Liver (tissue), 9 donors: Measurements from ENCODE around the gene RCL1. TPM values are rescaled to one million over a fixed set of nuclear protein-coding genes. Genes with fewer than 3 reads are reported as not detected.
"Not testable (repeated sequence)": the region's sequence is repeated elsewhere in the genome, so short reads cannot be mapped to it uniquely, and the experiment has no call there.

Source experiments
- DNase-seq: peaks from one replicate; pipeline ENCODE4 v3.0.0-alpha.2; 2017; ENCODE audit warnings: low spot score
- H3K27ac ChIP-seq, 2 donors: one replicate each; pipeline ENCODE4 v1.7.0; 2013; ENCODE audit warnings: inconsistent platforms in 2 of 2, low read length in 2 of 2, control low read depth in 1 of 2, low read depth in 1 of 2, mild to moderate bottlenecking in 1 of 2
- H3K27me3 ChIP-seq, 4 donors: one replicate each; pipeline versions ENCODE4 v1.6.1 to v1.7.0; 2013; ENCODE audit warnings: low read length in 3 of 4, inconsistent platforms in 1 of 4, mild to moderate bottlenecking in 1 of 4, moderate library complexity in 1 of 4; ENCODE audit not compliant: control insufficient read depth in 4 of 4, insufficient read depth in 4 of 4
- H3K36me3 ChIP-seq, 4 donors: one replicate each; pipeline versions ENCODE4 v1.6.1 to v1.7.0; 2013; ENCODE audit warnings: low read length in 3 of 4, mild to moderate bottlenecking in 3 of 4, low read depth in 1 of 4, moderate library complexity in 1 of 4; ENCODE audit not compliant: control insufficient read depth in 4 of 4, insufficient read depth in 3 of 4
- H3K4me1 ChIP-seq, 4 donors: one replicate each; pipeline versions ENCODE4 v1.6.1 to v1.7.0; 2013; ENCODE audit warnings: low read length in 3 of 4, mild to moderate bottlenecking in 3 of 4, moderate library complexity in 1 of 4; ENCODE audit not compliant: control insufficient read depth in 4 of 4, insufficient read depth in 4 of 4
- H3K4me3 ChIP-seq, 3 donors: one replicate each; pipeline versions ENCODE4 v1.6.1 to v1.7.0; 2013; ENCODE audit warnings: low read length in 3 of 3, control low read depth in 1 of 3, low read depth in 1 of 3, mild to moderate bottlenecking in 1 of 3
- H3K9ac ChIP-seq, 2 donors: one replicate each; pipeline ENCODE4 v1.7.0; 2013; ENCODE audit warnings: low read length in 2 of 2, mild to moderate bottlenecking in 2 of 2, moderate library complexity in 2 of 2, control low read depth in 1 of 2, low read depth in 1 of 2
- H3K9me3 ChIP-seq, 4 donors: one replicate each; pipeline versions ENCODE4 v1.6.1 to v1.7.0; 2013; ENCODE audit warnings: low read length in 3 of 4; ENCODE audit not compliant: control insufficient read depth in 4 of 4
- FOXA1 ChIP-seq: IDR thresholded peaks from 2 replicates; pipeline ENCODE4 v1.6.1; 2016; ENCODE audit warnings: antibody characterized with exemption
- FOXA2 ChIP-seq: IDR thresholded peaks from 2 replicates; pipeline ENCODE4 v1.6.1; 2016; ENCODE audit warnings: antibody characterized with exemption
- GABPA ChIP-seq, 2 donors: IDR thresholded peaks in 1 of 2; conservative IDR thresholded peaks in 1 of 2; 2 replicates each; pipeline ENCODE4 v1.6.1; 2016; ENCODE audit warnings: antibody characterized with exemption in 2 of 2, mild to moderate bottlenecking in 1 of 2, moderate library complexity in 1 of 2
- HNF4A ChIP-seq, 2 donors: conservative IDR thresholded peaks; 2 replicates each; pipeline ENCODE4 v1.6.1; 2016; ENCODE audit warnings: antibody characterized with exemption in 2 of 2, mild to moderate bottlenecking in 2 of 2
- JUND ChIP-seq, 2 donors: IDR thresholded peaks; 2 replicates each; pipeline ENCODE4 v1.6.1; 2016; ENCODE audit warnings: antibody characterized with exemption in 2 of 2
- MAX ChIP-seq: IDR thresholded peaks from 2 replicates; pipeline ENCODE4 v1.6.1; 2016; ENCODE audit warnings: antibody characterized with exemption
- NR2F2 ChIP-seq: IDR thresholded peaks from 2 replicates; pipeline ENCODE4 v1.6.1; 2016; ENCODE audit warnings: antibody characterized with exemption
- RAD21 ChIP-seq, 2 donors: IDR thresholded peaks; 2 replicates each; pipeline ENCODE4 v1.6.1; 2016; ENCODE audit warnings: antibody characterized with exemption in 2 of 2, mild to moderate bottlenecking in 2 of 2
- REST ChIP-seq: IDR thresholded peaks from 2 replicates; pipeline ENCODE4 v1.6.1; 2016; ENCODE audit warnings: antibody characterized with exemption, mild to moderate bottlenecking
- RXRA ChIP-seq, 2 donors: IDR thresholded peaks; 2 replicates each; pipeline ENCODE4 v1.6.1; 2017 to 2018; ENCODE audit warnings: antibody characterized with exemption in 2 of 2, mild to moderate bottlenecking in 1 of 2
- SP1 ChIP-seq: IDR thresholded peaks from 2 replicates; pipeline ENCODE4 v1.6.1; 2018; ENCODE audit warnings: antibody characterized with exemption, mild to moderate bottlenecking
- TAF1 ChIP-seq: conservative IDR thresholded peaks from 2 replicates; pipeline ENCODE4 v1.6.1; 2016; ENCODE audit warnings: antibody characterized with exemption, mild to moderate bottlenecking
- YY1 ChIP-seq: IDR thresholded peaks from 2 replicates; pipeline ENCODE4 v1.6.1; 2016; ENCODE audit warnings: antibody characterized with exemption, mild to moderate bottlenecking
- WGBS: extraction: QIAGEN DNeasy Blood & Tissue Kit; methylation state at CpG from one replicate; pipeline ENCODE4 v1.1.7; 2013; 5-methylcytosine and 5-hydroxymethylcytosine counted together
- polyA plus RNA-seq, 2 donors: library from polyadenylated mRNA; stranded (reverse) in 1 of 2; unstranded in 1 of 2; fragments of 200-250 nt in 1 of 2; fragments of >200 nt in 1 of 2; fragmentation: Nextera tagmentation in 1 of 2; extraction: Ambion mirVana in 1 of 2; gene quantifications; one replicate each; pipeline versions ENCODE4 v1.2.1 to v1.2.3, GENCODE V29; 2013 to 2015
- total RNA-seq, 2 donors: library from RNA; depleted of rRNA; stranded (reverse); fragments of >200 nt; gene quantifications; one replicate each; pipeline ENCODE4 v1.2.3, GENCODE V29; 2014
- TF ChIP-seq, protein P1 (sequence below): IDR thresholded peaks from 2 replicates; pipeline ENCODE4 v1.6.1; 2016; ENCODE audit warnings: antibody characterized with exemption
- TF ChIP-seq, protein P2 (sequence below): fragments of 150-350 bp; IDR thresholded peaks from 2 replicates; pipeline ENCODE4 v1.5.1; 2017; ENCODE audit warnings: improper control_type of control experiment, low read depth, low read length; ENCODE audit not compliant: missing input control
- donor health status: healthy.
- donor health status: healthy.
- donor health status: healthy.
- donor health status: healthy.
- donor health status: healthy.

RCL1 gene
- total and polyA plus RNA-seq, 4 donors: 52.2 to 121 (median 86.8) TPM

- not testable (repeated sequence) for H3K36me3 ChIP-seq, H3K9ac ChIP-seq, H3K4me1 ChIP-seq, H3K4me3 ChIP-seq, H3K27me3 ChIP-seq, DNase-seq, H3K27ac ChIP-seq, H3K9me3 ChIP-seq
- 77% methylated on average over 2 of the region's 2 CpGs for WGBS
Measured at GRCh38 chr9:4774958-4775357, 17.8 kb upstream of the RCL1 start.

GRCh38 chr9:4780651-4781050, 12.1 kb upstream of the RCL1 start:
- Histone ChIP-seq H3K9ac (no peak overlapping the region), H3K9me3 (no peaks in the 10 kb centered on the region), H3K4me1 (no peaks in the 10 kb centered on the region), H3K27me3 (no peaks in the 10 kb centered on the region), H3K4me3 (no peak overlapping the region), H3K27ac (no peak overlapping the region), H3K36me3 (no peaks in the 10 kb centered on the region)
- WGBS: 95% methylated on average over 1 of the region's 1 CpG
- no peak for TF ChIP-seq JUND (IDR thresholded peaks at IDR 0.05)
- TF ChIP-seq TAF1: no peak
- TF ChIP-seq SP1: no peak
- no peak for TF ChIP-seq REST
- TF ChIP-seq FOXA2: no peak
- TF ChIP-seq MAX: no peak
- TF ChIP-seq, protein P1, sequence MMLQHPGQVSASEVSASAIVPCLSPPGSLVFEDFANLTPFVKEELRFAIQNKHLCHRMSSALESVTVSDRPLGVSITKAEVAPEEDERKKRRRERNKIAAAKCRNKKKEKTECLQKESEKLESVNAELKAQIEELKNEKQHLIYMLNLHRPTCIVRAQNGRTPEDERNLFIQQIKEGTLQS: no peak
- no peak for TF ChIP-seq RXRA (IDR thresholded peaks at IDR 0.05)
- TF ChIP-seq YY1: no peak
- no peak for TF ChIP-seq HNF4A (conservative IDR thresholded peaks at IDR 0.05)
- TF ChIP-seq, protein P2, sequence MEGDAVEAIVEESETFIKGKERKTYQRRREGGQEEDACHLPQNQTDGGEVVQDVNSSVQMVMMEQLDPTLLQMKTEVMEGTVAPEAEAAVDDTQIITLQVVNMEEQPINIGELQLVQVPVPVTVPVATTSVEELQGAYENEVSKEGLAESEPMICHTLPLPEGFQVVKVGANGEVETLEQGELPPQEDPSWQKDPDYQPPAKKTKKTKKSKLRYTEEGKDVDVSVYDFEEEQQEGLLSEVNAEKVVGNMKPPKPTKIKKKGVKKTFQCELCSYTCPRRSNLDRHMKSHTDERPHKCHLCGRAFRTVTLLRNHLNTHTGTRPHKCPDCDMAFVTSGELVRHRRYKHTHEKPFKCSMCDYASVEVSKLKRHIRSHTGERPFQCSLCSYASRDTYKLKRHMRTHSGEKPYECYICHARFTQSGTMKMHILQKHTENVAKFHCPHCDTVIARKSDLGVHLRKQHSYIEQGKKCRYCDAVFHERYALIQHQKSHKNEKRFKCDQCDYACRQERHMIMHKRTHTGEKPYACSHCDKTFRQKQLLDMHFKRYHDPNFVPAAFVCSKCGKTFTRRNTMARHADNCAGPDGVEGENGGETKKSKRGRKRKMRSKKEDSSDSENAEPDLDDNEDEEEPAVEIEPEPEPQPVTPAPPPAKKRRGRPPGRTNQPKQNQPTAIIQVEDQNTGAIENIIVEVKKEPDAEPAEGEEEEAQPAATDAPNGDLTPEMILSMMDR: no peak
- no peak for TF ChIP-seq FOXA1
- no peak for DNase-seq

DNA sequence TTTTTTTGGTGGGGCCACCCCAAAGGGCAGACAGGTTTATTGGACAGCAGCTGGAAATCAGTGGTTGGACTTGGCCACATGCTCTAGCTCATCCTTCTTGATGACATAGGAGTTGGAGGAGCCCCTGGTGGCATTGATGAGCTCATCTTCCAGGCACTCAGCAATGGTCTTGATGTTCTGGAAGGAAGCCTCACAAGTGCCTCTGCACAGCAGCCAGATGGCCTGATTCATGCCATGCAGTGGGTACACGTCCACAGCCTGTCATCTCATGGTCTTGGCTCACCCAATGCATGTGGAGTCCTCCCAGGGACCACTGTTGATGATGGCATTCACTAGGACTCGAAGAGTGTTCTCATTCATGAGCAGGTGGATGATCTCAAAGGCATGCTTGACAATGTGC, 11.3 kb upstream of the RCL1 start:
- no peaks in the 10 kb centered on the region for H3K36me3 ChIP-seq

DNA sequence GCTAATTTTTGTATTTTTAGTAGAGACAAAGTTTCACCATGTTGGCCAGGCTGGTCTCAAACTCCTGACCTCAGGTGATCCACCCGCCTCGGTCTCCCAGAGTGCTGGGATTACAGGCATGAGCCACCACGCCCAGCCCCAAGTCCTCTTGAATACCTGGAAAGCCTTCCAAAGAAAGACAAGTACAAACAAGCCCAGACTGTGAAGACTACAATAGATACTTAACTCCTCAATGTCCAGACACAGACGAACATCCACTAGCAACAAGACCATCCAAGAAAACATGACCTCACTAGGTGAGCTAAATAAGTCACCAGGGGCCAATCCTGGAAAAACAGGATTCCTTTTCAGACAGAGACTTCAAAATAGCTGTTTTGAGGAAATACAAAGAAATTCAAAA, 9.6 kb upstream of the RCL1 start:
- not testable (repeated sequence) for H3K27me3 ChIP-seq, H3K36me3 ChIP-seq, H3K27ac ChIP-seq, H3K4me1 ChIP-seq, H3K9me3 ChIP-seq, DNase-seq, H3K4me3 ChIP-seq, H3K9ac ChIP-seq
- WGBS: 96% methylated on average over 4 of the region's 4 CpGs

More for the DNA sequence above, 11.3 kb upstream of the RCL1 start:
- no peak for TF ChIP-seq RAD21 (IDR thresholded peaks at IDR 0.05)
- no peak for TF ChIP-seq GABPA (IDR thresholded peaks at IDR 0.05 in 1 of 2, conservative IDR thresholded peaks at IDR 0.05 in 1 of 2)
- no peak for TF ChIP-seq MAX
- TF ChIP-seq HNF4A (conservative IDR thresholded peaks at IDR 0.05): no peak
- no peak for TF ChIP-seq TAF1
- no peak for TF ChIP-seq RXRA (IDR thresholded peaks at IDR 0.05)
- no peak for TF ChIP-seq NR2F2
- no peak overlapping the region for H3K27ac ChIP-seq
- H3K27me3 ChIP-seq: no peaks in the 10 kb centered on the region
- WGBS: 89% methylated on average over 2 of the region's 2 CpGs
- H3K4me1 ChIP-seq: no peaks in the 10 kb centered on the region
- H3K4me3 ChIP-seq: no peak overlapping the region
- H3K9ac ChIP-seq: no peak overlapping the region
- DNase-seq: no peak
- H3K9me3 ChIP-seq: no peaks in the 10 kb centered on the region
